ENCODE data around the gene ZMYND8. TPM values are rescaled to one million over a fixed set of nuclear protein-coding genes. Genes with fewer than 3 reads are reported as not detected.

ZMYND8 gene
- total RNA-seq, 1 donor from 2014 or later = 13.6 TPM

- H3K4me1 ChIP-seq (ENCODE audit: control insufficient read depth in 3 of 3, insufficient read depth in 3 of 3, low read length in 3 of 3) = no peaks in the 10 kb centered on the region
- no peaks in the 10 kb centered on the region for H3K9me3 ChIP-seq (ENCODE audit: control insufficient read depth in 3 of 3, low read length in 3 of 3)
- no peak overlapping the region for H3K27ac ChIP-seq (ENCODE audit: low read depth, low read length)
- no peaks in the 10 kb centered on the region for H3K27me3 ChIP-seq (ENCODE audit: control insufficient read depth in 3 of 3, insufficient read depth in 3 of 3, low read length in 3 of 3)
- H3K4me3 ChIP-seq (ENCODE audit: low read length in 3 of 3) = no peak overlapping the region
- H3K36me3 ChIP-seq (ENCODE audit: control insufficient read depth in 3 of 3, insufficient read depth in 3 of 3, low read length in 3 of 3) = peaks cover 42 to 49% (median 45%) of the 10 kb centered on the region in 3 donors
- no peak overlapping the region for H3K9ac ChIP-seq (ENCODE audit: low read depth in 1 of 3, low read length in 3 of 3)
These were observed 121.4 kb downstream of the ZMYND8 start for GRCh38 chr20:47235111-47235510.

DNA sequence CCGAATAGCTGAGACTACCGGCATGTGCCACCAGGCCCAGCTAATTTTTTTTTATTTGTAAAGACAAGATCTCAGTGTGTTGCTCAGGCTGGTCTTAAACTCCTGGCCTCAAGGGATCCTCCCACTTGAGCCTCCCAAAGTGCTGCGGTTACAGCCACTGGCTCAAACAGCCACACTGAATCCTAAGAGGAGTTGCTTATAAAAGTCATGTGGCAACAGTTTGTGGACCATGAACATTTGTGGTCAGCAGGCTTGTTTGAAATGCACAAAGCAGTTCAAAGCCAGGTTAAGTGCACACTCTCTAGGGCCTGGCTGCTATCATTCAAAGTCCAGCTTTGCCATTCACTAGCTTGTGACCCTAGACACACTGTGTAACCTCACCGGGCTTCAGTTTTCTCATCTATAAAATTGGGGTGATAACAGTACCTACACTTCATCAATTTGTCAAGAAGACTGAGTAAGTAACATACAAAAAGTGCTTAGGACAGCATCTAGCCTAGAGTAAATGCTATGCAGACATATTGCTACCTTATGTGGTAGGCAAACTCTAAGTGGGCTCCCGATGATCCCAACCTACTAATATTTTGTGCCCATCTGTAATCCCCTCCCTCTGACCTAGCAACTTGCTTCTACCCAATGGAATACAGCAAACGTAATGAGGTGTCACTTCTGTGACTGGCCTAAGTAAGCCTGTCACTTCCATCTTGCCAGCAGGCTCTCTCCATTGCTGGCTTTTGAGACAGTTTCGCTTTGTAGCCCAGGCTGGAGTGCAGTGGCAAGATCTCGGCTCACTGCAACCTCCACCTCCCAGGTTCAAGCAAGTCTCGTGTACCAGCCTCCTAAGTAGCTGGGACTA is 122.9 kb downstream of the ZMYND8 start:
- Histone ChIP-seq H3K36me3 (ENCODE audit: control insufficient read depth in 3 of 3, insufficient read depth in 3 of 3, low read length in 3 of 3) (peaks cover 32 to 57% (median 53%) of the 10 kb centered on the region in 3 donors), H3K27me3 (ENCODE audit: control insufficient read depth in 3 of 3, insufficient read depth in 3 of 3, low read length in 3 of 3) (no peaks in the 10 kb centered on the region), H3K27ac (ENCODE audit: low read depth, low read length) (no peak overlapping the region), H3K4me3 (ENCODE audit: low read length in 3 of 3) (no peak overlapping the region), H3K9ac (ENCODE audit: low read depth in 1 of 3, low read length in 3 of 3) (no peak overlapping the region), H3K9me3 (ENCODE audit: control insufficient read depth in 3 of 3, low read length in 3 of 3) (no peaks in the 10 kb centered on the region), H3K4me1 (ENCODE audit: control insufficient read depth in 3 of 3, insufficient read depth in 3 of 3, low read length in 3 of 3) (no peaks in the 10 kb centered on the region)

GRCh38 chr20:47232518-47232917 is 124.0 kb downstream of the ZMYND8 start:
- H3K27me3 ChIP-seq (ENCODE audit: control insufficient read depth in 3 of 3, insufficient read depth in 3 of 3, low read length in 3 of 3) = no peaks in the 10 kb centered on the region
- peaks cover 28 to 50% (median 47%) of the 10 kb centered on the region in 3 donors for H3K36me3 ChIP-seq (ENCODE audit: control insufficient read depth in 3 of 3, insufficient read depth in 3 of 3, low read length in 3 of 3)
- no peaks in the 10 kb centered on the region for H3K9me3 ChIP-seq (ENCODE audit: control insufficient read depth in 3 of 3, low read length in 3 of 3)
- H3K9ac ChIP-seq (ENCODE audit: low read depth in 1 of 3, low read length in 3 of 3) = no peak overlapping the region
- no peaks in the 10 kb centered on the region for H3K4me1 ChIP-seq (ENCODE audit: control insufficient read depth in 3 of 3, insufficient read depth in 3 of 3, low read length in 3 of 3)
- H3K27ac ChIP-seq (ENCODE audit: low read depth, low read length) = no peak overlapping the region
- no peak overlapping the region for H3K4me3 ChIP-seq (ENCODE audit: low read length in 3 of 3)

DNA sequence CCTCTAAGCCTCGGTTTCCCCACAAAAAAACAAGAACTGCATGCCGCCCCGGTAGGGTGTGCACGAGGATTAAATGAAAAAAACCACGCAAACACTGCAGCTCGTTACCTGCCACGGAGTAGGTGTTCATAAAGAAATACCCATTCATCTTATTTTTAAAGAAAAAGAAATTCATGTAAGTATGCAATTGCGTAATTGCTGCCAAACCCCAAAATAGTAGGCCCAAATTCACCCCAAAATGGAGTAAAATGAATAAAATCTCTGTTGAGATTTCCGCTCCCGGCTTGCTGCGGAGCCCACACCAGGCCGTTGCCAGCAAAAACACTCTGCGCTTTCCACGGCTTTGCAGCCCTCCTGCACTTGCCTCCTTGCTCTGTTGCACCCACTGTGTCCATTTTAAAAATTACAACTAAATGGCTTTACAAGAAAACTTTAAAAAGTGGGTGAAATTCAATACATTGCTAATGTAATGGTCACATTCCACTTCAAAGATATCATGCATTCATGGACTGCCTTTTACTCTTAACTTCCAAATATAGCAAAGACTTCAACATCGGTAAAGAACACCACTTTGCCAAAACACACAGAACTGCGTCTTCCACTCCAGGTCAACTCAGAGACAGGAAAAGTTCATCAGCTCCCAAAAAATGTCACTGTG is 125.0 kb downstream of the ZMYND8 start:
- no peak overlapping the region for H3K9ac ChIP-seq (ENCODE audit: low read depth in 1 of 3, low read length in 3 of 3)
- no peak overlapping the region for H3K4me3 ChIP-seq (ENCODE audit: low read length in 3 of 3)
- H3K36me3 ChIP-seq (ENCODE audit: control insufficient read depth in 3 of 3, insufficient read depth in 3 of 3, low read length in 3 of 3) = peaks cover 33 to 55% (median 51%) of the 10 kb centered on the region in 3 donors
- no peaks in the 10 kb centered on the region for H3K4me1 ChIP-seq (ENCODE audit: control insufficient read depth in 3 of 3, insufficient read depth in 3 of 3, low read length in 3 of 3)
- no peaks in the 10 kb centered on the region for H3K9me3 ChIP-seq (ENCODE audit: control insufficient read depth in 3 of 3, low read length in 3 of 3)
- no peaks in the 10 kb centered on the region for H3K27me3 ChIP-seq (ENCODE audit: control insufficient read depth in 3 of 3, insufficient read depth in 3 of 3, low read length in 3 of 3)
- no peak overlapping the region for H3K27ac ChIP-seq (ENCODE audit: low read depth, low read length)

GRCh38 chr20:47230811-47231256 is 125.7 kb downstream of the ZMYND8 start:
- Histone ChIP-seq H3K27ac (ENCODE audit: low read depth, low read length) (no peak overlapping the region), H3K9ac (ENCODE audit: low read depth in 1 of 3, low read length in 3 of 3) (no peak overlapping the region), H3K27me3 (ENCODE audit: control insufficient read depth in 3 of 3, insufficient read depth in 3 of 3, low read length in 3 of 3) (no peaks in the 10 kb centered on the region), H3K4me1 (ENCODE audit: control insufficient read depth in 3 of 3, insufficient read depth in 3 of 3, low read length in 3 of 3) (no peaks in the 10 kb centered on the region), H3K4me3 (ENCODE audit: low read length in 3 of 3) (no peak overlapping the region), H3K9me3 (ENCODE audit: control insufficient read depth in 3 of 3, low read length in 3 of 3) (no peaks in the 10 kb centered on the region), H3K36me3 (ENCODE audit: control insufficient read depth in 3 of 3, insufficient read depth in 3 of 3, low read length in 3 of 3) (peaks cover 34 to 53% (median 51%) of the 10 kb centered on the region in 3 donors)

DNA sequence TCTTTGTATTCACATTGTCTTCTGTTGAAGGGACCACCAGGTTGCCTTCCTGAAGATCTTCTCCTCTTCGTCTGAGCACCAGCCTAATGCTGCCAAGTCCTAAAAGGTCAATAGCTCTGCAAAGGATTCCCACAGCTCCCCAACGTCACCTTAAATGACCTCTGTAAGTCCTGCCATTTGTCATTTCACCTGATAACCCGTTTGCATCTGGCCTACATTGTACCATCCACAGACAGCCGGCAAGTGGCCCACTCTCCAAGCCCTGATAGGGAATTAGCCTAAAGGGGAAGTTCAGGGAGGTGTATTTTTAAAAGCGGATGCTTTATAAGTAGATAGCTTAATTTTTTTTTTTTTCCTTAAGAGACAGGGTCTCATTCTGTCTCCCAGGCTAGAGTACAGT is 127.8 kb downstream of the ZMYND8 start:
- no peaks in the 10 kb centered on the region for H3K4me1 ChIP-seq (ENCODE audit: control insufficient read depth in 3 of 3, insufficient read depth in 3 of 3, low read length in 3 of 3)
- no peak overlapping the region for H3K27ac ChIP-seq (ENCODE audit: low read depth, low read length)
- H3K9ac ChIP-seq (ENCODE audit: low read depth in 1 of 3, low read length in 3 of 3) = no peak overlapping the region
- no peaks in the 10 kb centered on the region for H3K27me3 ChIP-seq (ENCODE audit: control insufficient read depth in 3 of 3, insufficient read depth in 3 of 3, low read length in 3 of 3)
- no peak overlapping the region for H3K4me3 ChIP-seq (ENCODE audit: low read length in 3 of 3)
- H3K36me3 ChIP-seq (ENCODE audit: control insufficient read depth in 3 of 3, insufficient read depth in 3 of 3, low read length in 3 of 3) = peaks cover 27 to 50% (median 46%) of the 10 kb centered on the region in 3 donors
- H3K9me3 ChIP-seq (ENCODE audit: control insufficient read depth in 3 of 3, low read length in 3 of 3) = no peaks in the 10 kb centered on the region

DNA sequence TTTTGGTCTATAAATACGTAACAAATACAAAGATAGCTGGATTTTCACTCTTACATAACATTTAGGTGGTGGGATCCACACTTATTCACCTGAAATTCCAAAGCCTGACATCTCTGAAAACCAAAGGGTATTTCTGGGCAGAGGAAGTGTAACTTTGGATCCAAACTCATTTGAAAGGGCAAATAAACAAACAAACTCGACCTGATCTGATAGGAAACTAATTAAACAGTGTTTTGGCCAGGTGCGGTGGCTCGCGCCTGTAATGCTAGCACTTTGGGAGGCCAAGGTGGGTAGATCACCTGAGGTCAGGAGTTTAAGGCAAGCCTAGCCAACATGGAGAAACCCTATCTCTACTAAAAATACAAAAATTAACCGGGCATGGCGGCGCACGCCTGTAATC is 128.9 kb downstream of the ZMYND8 start:
- H3K4me1 ChIP-seq (ENCODE audit: control insufficient read depth in 3 of 3, insufficient read depth in 3 of 3, low read length in 3 of 3) = no peaks in the 10 kb centered on the region
- H3K36me3 ChIP-seq (ENCODE audit: control insufficient read depth in 3 of 3, insufficient read depth in 3 of 3, low read length in 3 of 3) = peaks cover 25 to 48% (median 41%) of the 10 kb centered on the region in 3 donors
- no peaks in the 10 kb centered on the region for H3K9me3 ChIP-seq (ENCODE audit: control insufficient read depth in 3 of 3, low read length in 3 of 3)
- H3K9ac ChIP-seq (ENCODE audit: low read depth in 1 of 3, low read length in 3 of 3) = no peak overlapping the region
- H3K27me3 ChIP-seq (ENCODE audit: control insufficient read depth in 3 of 3, insufficient read depth in 3 of 3, low read length in 3 of 3) = no peaks in the 10 kb centered on the region
- no peak overlapping the region for H3K4me3 ChIP-seq (ENCODE audit: low read length in 3 of 3)
- H3K27ac ChIP-seq (ENCODE audit: low read depth, low read length) = no peak overlapping the region

DNA sequence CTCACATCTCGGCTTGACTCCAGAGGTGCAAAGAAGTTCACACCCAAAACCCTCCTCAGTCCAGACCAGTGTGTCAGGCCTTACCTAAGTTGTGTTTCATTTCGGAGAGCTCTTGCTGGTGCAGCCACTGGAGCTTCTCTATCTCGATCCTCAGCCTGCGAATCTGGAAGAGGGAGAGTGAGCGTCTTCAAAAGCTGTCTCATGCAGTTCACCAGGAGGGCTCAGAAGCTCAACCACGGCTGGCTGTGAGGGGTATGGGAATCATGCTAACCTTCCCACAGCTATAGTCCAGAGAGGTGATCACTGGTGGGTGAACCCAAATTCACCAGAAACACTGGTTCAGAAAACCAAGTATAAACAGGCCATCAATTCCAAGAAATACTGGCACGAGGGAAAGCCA is 129.4 kb downstream of the ZMYND8 start:
- Histone ChIP-seq H3K4me3 (ENCODE audit: low read length in 3 of 3) (no peak overlapping the region), H3K4me1 (ENCODE audit: control insufficient read depth in 3 of 3, insufficient read depth in 3 of 3, low read length in 3 of 3) (no peaks in the 10 kb centered on the region), H3K9me3 (ENCODE audit: control insufficient read depth in 3 of 3, low read length in 3 of 3) (no peaks in the 10 kb centered on the region), H3K27ac (ENCODE audit: low read depth, low read length) (no peak overlapping the region), H3K9ac (ENCODE audit: low read depth in 1 of 3, low read length in 3 of 3) (no peak overlapping the region), H3K27me3 (ENCODE audit: control insufficient read depth in 3 of 3, insufficient read depth in 3 of 3, low read length in 3 of 3) (no peaks in the 10 kb centered on the region), H3K36me3 (ENCODE audit: control insufficient read depth in 3 of 3, insufficient read depth in 3 of 3, low read length in 3 of 3) (peaks cover 25 to 46% (median 41%) of the 10 kb centered on the region in 3 donors)

DNA sequence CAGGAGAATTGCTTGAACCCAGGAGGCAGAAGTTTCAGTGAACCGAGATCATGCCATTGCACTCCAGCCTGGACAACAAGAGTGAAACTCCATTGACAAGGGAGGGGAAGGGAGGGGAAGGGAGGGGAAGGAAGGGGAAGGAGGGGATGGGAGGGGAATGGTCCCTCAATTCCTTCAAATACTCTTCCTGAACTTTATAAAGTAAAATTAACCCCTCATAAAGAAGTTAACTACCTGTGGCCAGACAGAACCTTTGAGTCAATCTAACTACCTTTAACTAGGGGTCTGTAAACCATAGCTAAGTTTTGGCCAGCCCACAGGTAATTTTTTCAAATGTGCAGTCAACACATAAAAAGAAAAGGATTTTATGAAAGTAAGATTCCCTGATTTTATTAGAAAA is 131.0 kb downstream of the ZMYND8 start:
- no peaks in the 10 kb centered on the region for H3K9me3 ChIP-seq (ENCODE audit: control insufficient read depth in 3 of 3, low read length in 3 of 3)
- no peak overlapping the region for H3K9ac ChIP-seq (ENCODE audit: low read depth in 1 of 3, low read length in 3 of 3)
- H3K27me3 ChIP-seq (ENCODE audit: control insufficient read depth in 3 of 3, insufficient read depth in 3 of 3, low read length in 3 of 3) = no peaks in the 10 kb centered on the region
- H3K4me1 ChIP-seq (ENCODE audit: control insufficient read depth in 3 of 3, insufficient read depth in 3 of 3, low read length in 3 of 3) = no peaks in the 10 kb centered on the region
- no peak overlapping the region for H3K27ac ChIP-seq (ENCODE audit: low read depth, low read length)
- H3K36me3 ChIP-seq (ENCODE audit: control insufficient read depth in 3 of 3, insufficient read depth in 3 of 3, low read length in 3 of 3) = peaks cover 28 to 53% (median 50%) of the 10 kb centered on the region in 3 donors
- no peak overlapping the region for H3K4me3 ChIP-seq (ENCODE audit: low read length in 3 of 3)

GRCh38 chr20:47224857-47225256 is 131.6 kb downstream of the ZMYND8 start:
- H3K4me1 ChIP-seq (ENCODE audit: control insufficient read depth in 3 of 3, insufficient read depth in 3 of 3, low read length in 3 of 3) = no peaks in the 10 kb centered on the region
- peaks cover 33 to 56% (median 47%) of the 10 kb centered on the region in 3 donors for H3K36me3 ChIP-seq (ENCODE audit: control insufficient read depth in 3 of 3, insufficient read depth in 3 of 3, low read length in 3 of 3)
- H3K9ac ChIP-seq (ENCODE audit: low read depth in 1 of 3, low read length in 3 of 3) = no peak overlapping the region
- H3K4me3 ChIP-seq (ENCODE audit: low read length in 3 of 3) = no peak overlapping the region
- H3K27me3 ChIP-seq (ENCODE audit: control insufficient read depth in 3 of 3, insufficient read depth in 3 of 3, low read length in 3 of 3) = no peaks in the 10 kb centered on the region
- no peaks in the 10 kb centered on the region for H3K9me3 ChIP-seq (ENCODE audit: control insufficient read depth in 3 of 3, low read length in 3 of 3)
- no peak overlapping the region for H3K27ac ChIP-seq (ENCODE audit: low read depth, low read length)

All from skeletal muscle tissue (tissue), 4 donors.